Posterior vena cava (tissue), 2 donors: ENCODE data around the gene AP1S2. TPM values are rescaled to one million over a fixed set of nuclear protein-coding genes. Genes with fewer than 3 reads are reported as not detected.
A peak's percentile ranks its signal among the peaks of the same experiment; 100 is the strongest.

Source experiments
- DNase-seq: peaks from one replicate; pipeline ENCODE4 v3.0.0-alpha.2; 2020; ENCODE audit warnings: low spot score
- intact Hi-C, 2 donors: fragments of 100-400 bp; cut with DNase I; formaldehyde crosslinking; loops; one replicate each; pipeline versions ENCODE4 v1.14.1 to v1.14.2; 2022 to 2023
- total RNA-seq, 2 donors: library from RNA; stranded (reverse); fragmentation: NEBNext Ultra II Directional; extraction: Animal tissue kit (Norgen Biotek cat#: 25700); gene quantifications; one replicate each; pipeline ENCODE4 v1.2.1, GENCODE V29; 2021
- donor health status: DM: yes; HTN: yes; CAD: no.
- donor health status: DM: yes; HTN: yes; CAD: no.

Gene AP1S2
- total RNA-seq, 2 donors from 2014 or later: 47.0 to 74.7 TPM

GRCh38 chrX:15816886-15817285 is 37.7 kb downstream of the AP1S2 start:
- no peak for DNase-seq
- intact Hi-C loops: no loop called here

DNA sequence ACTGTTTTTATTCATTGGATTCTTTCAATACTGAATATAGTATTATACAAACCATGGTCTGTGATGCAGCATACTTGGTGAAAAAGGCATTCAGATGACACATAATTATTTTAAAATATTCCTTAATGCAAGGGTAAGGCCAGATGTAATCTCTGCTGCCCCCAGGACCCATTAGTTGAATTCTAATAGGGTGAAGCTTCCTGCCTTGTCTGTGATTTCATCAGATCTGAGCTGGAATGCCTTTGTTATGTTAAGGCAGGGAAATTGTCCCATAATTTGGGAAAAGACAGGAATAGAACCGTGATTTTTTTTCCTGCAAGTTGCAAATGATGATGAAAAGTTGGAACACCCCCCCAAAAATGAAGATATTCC is 38.2 kb downstream of the AP1S2 start:
- intact Hi-C loops: no loop called here
- DNase-seq: no peak

DNA sequence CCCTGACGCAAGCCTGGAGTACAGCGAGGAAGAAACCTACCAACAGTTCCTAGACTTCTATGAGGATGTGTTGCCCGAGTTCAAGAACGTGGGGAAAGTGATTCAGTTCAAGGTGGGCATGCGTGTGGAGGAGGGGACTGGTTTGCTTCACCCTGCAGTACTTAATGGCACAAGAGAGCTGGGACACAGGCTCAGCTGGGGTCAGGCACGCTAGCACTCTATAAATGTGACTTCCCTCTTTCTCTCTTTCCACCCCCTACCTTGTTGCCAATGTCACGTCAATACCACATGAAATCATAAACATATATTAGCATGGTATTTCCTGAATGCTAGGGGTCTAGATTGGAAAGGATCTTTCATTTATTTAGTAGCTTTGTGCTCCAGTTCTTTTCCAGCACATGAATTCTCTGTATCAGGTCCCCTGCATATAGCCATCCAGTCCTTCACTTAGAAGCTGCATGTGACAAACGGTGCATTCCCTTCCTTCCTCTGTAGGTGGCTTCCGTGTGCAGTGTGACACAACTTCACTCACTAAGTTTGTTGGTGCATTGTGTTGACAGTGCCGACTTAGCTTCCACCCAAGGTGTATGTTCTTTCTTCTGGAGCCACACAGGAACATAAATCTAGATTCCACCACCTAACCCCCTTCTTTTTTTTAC is 38.7 kb downstream of the AP1S2 start:
- intact Hi-C loops: no loop called here

GRCh38 chrX:15814771-15815365 is 39.7 kb downstream of the AP1S2 start:
- DNase-seq: no peak
- intact Hi-C loops: no loop called here

More for the DNA sequence above, 38.7 kb downstream of the AP1S2 start:
- DNase-seq: no peak

DNA sequence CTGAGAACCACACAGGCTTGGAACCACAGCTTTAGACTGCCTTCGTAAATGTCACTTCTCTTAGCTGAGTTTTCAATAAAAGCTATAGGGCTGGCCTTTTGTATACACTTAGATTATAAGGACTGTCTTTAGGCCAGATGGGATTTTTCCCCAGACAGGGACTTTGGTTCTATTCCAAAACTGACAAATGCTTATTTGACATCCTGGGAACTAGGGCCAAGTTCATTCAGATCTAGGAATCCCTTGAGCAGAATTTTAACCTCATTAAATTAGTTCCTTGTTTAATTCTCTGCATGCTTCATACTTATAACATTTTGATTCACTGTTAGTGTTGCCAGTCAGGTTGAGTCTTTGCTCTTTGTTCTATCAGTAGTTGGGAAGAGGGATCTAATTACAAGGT is 41.2 kb downstream of the AP1S2 start:
- DNase-seq: no peak
- intact Hi-C loops: loop anchor here in 1 of 2 donors (2.0 kb wide), 1 partner anchor 17 kb away; no protein-coding TSS in a partner anchor

GRCh38 chrX:15812192-15812938 is 42.2 kb downstream of the AP1S2 start:
- intact Hi-C loops: loop anchor here in 1 of 2 donors (2.0 kb wide), 1 partner anchor 16 kb away; no protein-coding TSS in a partner anchor
- no peak for DNase-seq

GRCh38 chrX:15808254-15808653 is 46.4 kb downstream of the AP1S2 start:
- intact Hi-C loops: no loop called here
- no peak for DNase-seq

- no peak for DNase-seq
- intact Hi-C loops: no loop called here
Measured at GRCh38 chrX:15804563-15804962, 50.0 kb downstream of the AP1S2 start.

- intact Hi-C loops: loop anchor here in 1 of 2 donors (2.0 kb wide), 1 partner anchor 15 kb away; no protein-coding TSS in a partner anchor
- no peak for DNase-seq
Measured at GRCh38 chrX:15797707-15798106, 56.9 kb downstream of the AP1S2 start.

- intact Hi-C loops: no loop called here
- DNase-seq: no peak
Measured at GRCh38 chrX:15790769-15791290, 63.8 kb downstream of the AP1S2 start.

GRCh38 chrX:15789979-15790768 is 64.4 kb downstream of the AP1S2 start, which contains the start of gene ZRSR2:
Gene ZRSR2, plus strand, starts transcription at chrX:15790484. Its CDS starts 12 bp downstream, at chrX:15790496.
- peak; percentile 95 for DNase-seq
- intact Hi-C loops: no loop called here

GRCh38 chrX:15786915-15787314 is 67.7 kb downstream of the AP1S2 start:
- intact Hi-C loops: no loop called here
- DNase-seq: no peak

GRCh38 chrX:15785176-15785750 is 69.3 kb downstream of the AP1S2 start:
- DNase-seq: no peak
- intact Hi-C loops: no loop called here

GRCh38 chrX:15781961-15782699 is 72.5 kb downstream of the AP1S2 start:
- no peak for DNase-seq
- intact Hi-C loops: no loop called here
